ENCODE results near the gene YAE1. TPM values are rescaled to one million over a fixed set of nuclear protein-coding genes. Genes with fewer than 3 reads are reported as not detected.

The YAE1 gene
- total and polyA plus RNA-seq, 2 experiments from 2014 or later = 30.5 to 107 TPM

- Histone ChIP-seq H2AFZ (no peak overlapping the region), H3K27me3 (ENCODE audit: insufficient read depth) (no peaks in the 10 kb centered on the region), H3K9me2 (ENCODE audit: insufficient read depth) (no peaks in the 10 kb centered on the region), H3K36me3 (ENCODE audit: insufficient read depth) (no peaks in the 10 kb centered on the region), H3K4me3 (no peak overlapping the region), H4K20me1 (replicated peaks; ENCODE audit: insufficient read depth) (no peaks in the 10 kb centered on the region), H3K27ac (ENCODE audit: low read depth) (no peak overlapping the region), H3K4me1 (ENCODE audit: insufficient read depth) (peaks cover 10% of the 10 kb centered on the region; the same call in 1 of the 2 replicates), H3K79me2 (replicated peaks; ENCODE audit: insufficient read depth) (no peaks in the 10 kb centered on the region), H3K4me2 (no peak overlapping the region), H3F3A (replicated peaks; ENCODE audit: low read depth) (no peaks in the 10 kb centered on the region)
- Mint-ChIP-seq H3K4me3 (no peak overlapping the region), H3K27ac (no peak overlapping the region), H3K9me3 (no peaks in the 10 kb centered on the region), H3K36me3 (ENCODE audit: low read depth) (no peaks in the 10 kb centered on the region), H3K27me3 (ENCODE audit: insufficient read depth, low read depth, poor library complexity) (peaks cover 2% of the 10 kb centered on the region), H3K4me1 (peaks cover 10% of the 10 kb centered on the region)
- ATAC-seq (no peak), DNase-seq (ENCODE audit: low spot score) (no peak)
- TF ChIP-seq ZNF331 (CRISPR knock-in tag; IDR thresholded peaks at IDR 0.05; ENCODE audit: low read depth) (no peak), POLR2AphosphoS5 (IDR thresholded peaks at IDR 0.05; ENCODE audit: low read depth) (no peak), CREB1 (CRISPR knock-in tag; IDR thresholded peaks at IDR 0.05; ENCODE audit: low read depth) (no peak), EZH2phosphoT487 (IDR thresholded peaks at IDR 0.05; ENCODE audit: unreplicated experiment) (no peak), STAT1 (IDR thresholded peaks at IDR 0.05; ENCODE audit: unreplicated experiment) (no peak), JUNB (IDR thresholded peaks at IDR 0.05; ENCODE audit: unreplicated experiment) (no peak), ZNF114 (CRISPR knock-in tag; IDR thresholded peaks at IDR 0.05) (no peak), NANOG (IDR thresholded peaks at IDR 0.05; ENCODE audit: borderline replicate concordance) (no peak), ZNF462 (CRISPR knock-in tag; IDR thresholded peaks at IDR 0.05) (no peak), ETS1 (IDR thresholded peaks at IDR 0.05) (no peak), EZH2 (IDR thresholded peaks at IDR 0.05; ENCODE audit: low read depth, unreplicated experiment) (no peak), CTCF (conservative IDR thresholded peaks at IDR 0.05; ENCODE audit: low read depth in 2 of 2) (no peak), REST (IDR thresholded peaks at IDR 0.05; ENCODE audit: unreplicated experiment) (no peak)
These were observed 49.7 kb upstream of the YAE1 start for GRCh38 chr7:39516498-39516897.

Data from GM23338 (cell line).